ENCODE results near the gene ENTHD1. TPM values are rescaled to one million over a fixed set of nuclear protein-coding genes. Genes with fewer than 3 reads are reported as not detected.

Gene ENTHD1
- total and polyA plus RNA-seq, 2 of the 8 experiments (the other 6 are each of a cell fraction or from before 2014, with no cell fraction given): not detected

GRCh38 chr22:39906207-39906606, 12.6 kb upstream of the ENTHD1 start:
- Histone ChIP-seq H3K27me3 (replicated peaks in 1 of 4; ENCODE audit: control insufficient read depth in 3 of 4, extremely low read depth in 1 of 4, insufficient read depth in 3 of 4, low read length in 3 of 4) (peaks cover 0 to 1% (median 0%) of the 10 kb centered on the region in 4 experiments; a peak in 1 of 7 replicates), H3K27ac (ENCODE audit: low read depth, low read length) (no peak overlapping the region), H2BK5ac (ENCODE audit: low read depth, low read length) (no peak overlapping the region), H3K79me1 (ENCODE audit: low read depth, low read length) (no peaks in the 10 kb centered on the region), H4K8ac (ENCODE audit: extremely low read depth, insufficient read depth, low read length) (no peak overlapping the region), H2BK120ac (replicated peaks; ENCODE audit: low read depth, low read length) (no peak overlapping the region), H2BK12ac (ENCODE audit: low read depth, low read length) (no peak overlapping the region), H4K5ac (ENCODE audit: insufficient read length, low read depth, low read length) (no peak overlapping the region), H3K56ac (replicated peaks; ENCODE audit: insufficient read length, low read depth, low read length) (no peak overlapping the region), H3K4me3 (ENCODE audit: extremely low read depth in 1 of 4, insufficient read depth in 2 of 4, low read depth in 3 of 4, low read length in 4 of 4) (no peak overlapping the region; a peak in 1 of 8 replicates), H3K4me2 (ENCODE audit: insufficient read depth in 1 of 2, low read depth in 2 of 2, low read length in 2 of 2) (no peak overlapping the region), H3K79me2 (ENCODE audit: control insufficient read depth in 1 of 2, insufficient read depth in 2 of 2, low read length in 2 of 2) (no peaks in the 10 kb centered on the region), H4K91ac (replicated peaks; ENCODE audit: insufficient read length, low read length) (no peak overlapping the region), H3K4ac (replicated peaks; ENCODE audit: insufficient read length, low read depth, low read length) (no peak overlapping the region), H2AFZ (ENCODE audit: low read length) (no peak overlapping the region), H3K9ac (replicated peaks in 1 of 4; ENCODE audit: extremely low read depth in 1 of 4, low read depth in 3 of 4, low read length in 3 of 4) (no peak overlapping the region), H3K9me3 (ENCODE audit: insufficient read depth in 2 of 2, low read depth in 1 of 2, low read length in 1 of 2) (no peaks in the 10 kb centered on the region; a peak in 1 of 4 replicates), H3K23ac (ENCODE audit: insufficient read length) (no peak overlapping the region), H3K36me3 (ENCODE audit: control insufficient read depth in 2 of 4, insufficient read depth in 4 of 4, low read length in 3 of 4) (no peaks in the 10 kb centered on the region), H3K14ac (ENCODE audit: insufficient read length) (no peak overlapping the region), H3K23me2 (ENCODE audit: low read depth, low read length) (no peaks in the 10 kb centered on the region), H2BK15ac (ENCODE audit: low read length) (no peak overlapping the region), H3K18ac (ENCODE audit: extremely low read depth, low read length) (no peak overlapping the region), H4K20me1 (replicated peaks in 1 of 2; ENCODE audit: control insufficient read depth in 1 of 2, insufficient read depth in 2 of 2, low read length in 2 of 2) (no peaks in the 10 kb centered on the region), H3K4me1 (replicated peaks in 1 of 4; ENCODE audit: control insufficient read depth in 3 of 4, insufficient read depth in 4 of 4, low read length in 3 of 4) (no peaks in the 10 kb centered on the region), H2BK20ac (ENCODE audit: low read length) (no peak overlapping the region), H2AK5ac (ENCODE audit: low read depth, low read length) (no peak overlapping the region)
- 62% methylated on average over 3 of the region's 3 CpGs; no CpG with 5 or more reads in 1 of the 2 experiments for WGBS, 2 experiments (ENCODE audit: extremely low coverage in 1 of 2, insufficient coverage in 1 of 2, insufficient read length in 1 of 2, insufficient replicate concordance in 2 of 2, low coverage in 1 of 2, low lambda C conversion rate in 2 of 2, missing lambda C conversion rate in 1 of 2)
- POLR2A ChIA-PET (ENCODE audit: partially characterized antibody): no interaction called here
- TF ChIP-seq BRCA1 (IDR thresholded peaks at IDR 0.05; ENCODE audit: low read depth, low read length): no peak
- FAIRE-seq (no peak), DNase-seq (ENCODE audit: low read depth in 1 of 2, low spot score in 2 of 2) (no peak)
- CTCF ChIA-PET (ENCODE audit: partially characterized antibody): interaction anchor here (0.7 kb wide), 1 partner anchor 262 kb away, joined by 3 read pairs; no protein-coding TSS in a partner anchor

Data from H1 (cell line).